ENCODE measurements around the gene PNMT.

DNA sequence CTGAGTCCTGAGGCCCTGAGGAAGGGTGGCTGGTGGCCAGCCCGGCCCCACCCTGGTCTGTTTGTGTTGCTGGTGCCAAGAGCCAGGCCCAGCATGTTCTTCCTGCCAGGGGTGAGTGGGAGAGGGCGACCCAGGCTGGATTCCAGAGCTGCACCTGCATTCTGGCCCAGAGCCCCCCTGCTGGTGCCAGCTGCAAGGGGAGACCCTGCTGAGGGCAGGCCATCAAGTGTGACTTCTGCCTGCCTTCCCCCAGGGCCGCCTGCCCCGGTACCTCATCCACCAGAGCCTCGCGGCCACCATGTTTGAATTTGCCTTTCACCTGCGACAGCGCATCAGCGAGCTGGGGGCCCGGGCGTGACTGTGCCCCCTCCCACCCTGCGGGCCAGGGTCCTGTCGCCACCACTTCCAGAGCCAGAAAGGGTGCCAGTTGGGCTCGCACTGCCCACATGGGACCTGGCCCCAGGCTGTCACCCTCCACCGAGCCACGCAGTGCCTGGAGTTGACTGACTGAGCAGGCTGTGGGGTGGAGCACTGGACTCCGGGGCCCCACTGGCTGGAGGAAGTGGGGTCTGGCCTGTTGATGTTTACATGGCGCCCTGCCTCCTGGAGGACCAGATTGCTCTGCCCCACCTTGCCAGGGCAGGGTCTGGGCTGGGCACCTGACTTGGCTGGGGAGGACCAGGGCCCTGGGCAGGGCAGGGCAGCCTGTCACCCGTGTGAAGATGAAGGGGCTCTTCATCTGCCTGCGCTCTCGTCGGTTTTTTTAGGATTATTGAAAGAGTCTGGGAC is 5.5 kb upstream of the PNMT start:
- TF ChIP-seq, protein P1, sequence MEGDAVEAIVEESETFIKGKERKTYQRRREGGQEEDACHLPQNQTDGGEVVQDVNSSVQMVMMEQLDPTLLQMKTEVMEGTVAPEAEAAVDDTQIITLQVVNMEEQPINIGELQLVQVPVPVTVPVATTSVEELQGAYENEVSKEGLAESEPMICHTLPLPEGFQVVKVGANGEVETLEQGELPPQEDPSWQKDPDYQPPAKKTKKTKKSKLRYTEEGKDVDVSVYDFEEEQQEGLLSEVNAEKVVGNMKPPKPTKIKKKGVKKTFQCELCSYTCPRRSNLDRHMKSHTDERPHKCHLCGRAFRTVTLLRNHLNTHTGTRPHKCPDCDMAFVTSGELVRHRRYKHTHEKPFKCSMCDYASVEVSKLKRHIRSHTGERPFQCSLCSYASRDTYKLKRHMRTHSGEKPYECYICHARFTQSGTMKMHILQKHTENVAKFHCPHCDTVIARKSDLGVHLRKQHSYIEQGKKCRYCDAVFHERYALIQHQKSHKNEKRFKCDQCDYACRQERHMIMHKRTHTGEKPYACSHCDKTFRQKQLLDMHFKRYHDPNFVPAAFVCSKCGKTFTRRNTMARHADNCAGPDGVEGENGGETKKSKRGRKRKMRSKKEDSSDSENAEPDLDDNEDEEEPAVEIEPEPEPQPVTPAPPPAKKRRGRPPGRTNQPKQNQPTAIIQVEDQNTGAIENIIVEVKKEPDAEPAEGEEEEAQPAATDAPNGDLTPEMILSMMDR (conservative IDR thresholded peaks at IDR 0.05 in 1 of 2, IDR thresholded peaks at IDR 0.05 in 1 of 2; ENCODE audit: low read depth in 1 of 2, low read length in 2 of 2): no peak
- no peak for TF ChIP-seq EZH2 (IDR thresholded peaks at IDR 0.05; ENCODE audit: low read length, missing control alignments)
